Ovary (tissue), 9 donors: ENCODE results near the gene RHOA. TPM values are rescaled to one million over a fixed set of nuclear protein-coding genes. Genes with fewer than 3 reads are reported as not detected.

Experiments used
- DNase-seq, 5 donors: peaks; one replicate each; pipeline ENCODE4 v3.0.0-alpha.2; 2019 to 2020
- H3K27ac ChIP-seq, 2 donors: fragments of 200-600 bp; one replicate each; pipeline versions ENCODE4 v1.5.1 to v1.8.0; 2019 to 2022
- H3K27me3 ChIP-seq: fragments of 200-600 bp; one replicate; pipeline ENCODE4 v1.8.0; 2022
- H3K36me3 ChIP-seq: fragments of 200-600 bp; sonication (generic); one replicate; pipeline ENCODE4 v1.5.1; 2019
- H3K4me1 ChIP-seq: one replicate; pipeline ENCODE4 v1.8.1; 2013; ENCODE audit warnings: mild to moderate bottlenecking, moderate library complexity; ENCODE audit not compliant: insufficient read depth
- H3K4me3 ChIP-seq: fragments of 200-600 bp; sonication (generic); one replicate; pipeline ENCODE4 v1.5.1; 2017
- H3K9me3 ChIP-seq, 2 donors: fragments of 200-600 bp in 1 of 2; sonication (generic) in 1 of 2; one replicate each; pipeline versions ENCODE4 v1.5.1 to v1.8.1; 2013 to 2019; ENCODE audit warnings: mild to moderate bottlenecking in 1 of 2, moderate library complexity in 1 of 2
- EP300 ChIP-seq: sonication (generic); formaldehyde crosslinking; IDR thresholded peaks from one replicate; pipeline ENCODE4 v1.6.1; 2017; ENCODE audit warnings: antibody characterized with exemption
- POLR2A ChIP-seq: fragments of 450-650 bp; IDR thresholded peaks from one replicate; pipeline ENCODE4 v1.6.1; 2017; ENCODE audit warnings: antibody characterized with exemption, mild to moderate bottlenecking, moderate library complexity
- WGBS, 3 donors: extraction: QIAGEN DNeasy Blood & Tissue Kit in 1 of 3; methylation state at CpG; one replicate each; pipeline versions ENCODE4 v1.1.5 to v1.1.7; 2013 to 2017; 5-methylcytosine and 5-hydroxymethylcytosine counted together
- intact Hi-C, 4 donors: fragments of 100-400 bp; cut with DNase I; formaldehyde crosslinking; loops; one replicate each; pipeline versions ENCODE4 v1.11.0 to v1.15.1; 2022 to 2023
- polyA plus RNA-seq, 2 donors: library from polyadenylated mRNA; stranded (reverse); fragments of 200-250 nt in 1 of 2; fragments of 350-450 nt in 1 of 2; fragmentation: Illumina TruSeq in 1 of 2; extraction: RNeasy Lipid Tissue Mini Kit (QIAGEN cat#74804) in 1 of 2; gene quantifications; one replicate each; pipeline ENCODE4 v1.2.3, GENCODE V29; 2013 to 2014
- total RNA-seq, 7 donors: library from RNA; depleted of rRNA in 2 of 7; stranded (reverse); fragments of >200 nt in 2 of 7; fragmentation: NEBNext Ultra II Directional in 3 of 7; extraction: Animal tissue kit (Norgen Biotek cat#: 25700) in 3 of 7; gene quantifications; one replicate each; pipeline versions ENCODE4 v1.1.0 to v1.2.4, GENCODE V29; 2016 to 2023
- TF ChIP-seq, protein P1 (sequence below), 3 donors: fragments of 450-650 bp in 2 of 3; fragments of 200-600 bp in 1 of 3; IDR thresholded peaks; one replicate each; pipeline versions ENCODE4 v1.5.1 to v1.8.0; 2016 to 2022; ENCODE audit warnings: antibody characterized with exemption in 3 of 3, mild to moderate bottlenecking in 1 of 3
- donor health status: DM: no; HTN: no; CAD: no; lungs with moderate emphysema.
- donor health status: DM: no; HTN: no; CAD: no.
- donor health status: Bipolar disorder and iron deficiency.
- donor health status: DM: yes; HTN: yes; CAD: no.
- donor health status: DM: no; HTN: no; CAD: no.
- donor health status: DM: yes; HTN: yes; CAD: no.

The RHOA gene
- total and polyA plus RNA-seq, 9 donors: 293 to 878 (median 439) TPM

- H3K9me3 ChIP-seq: no peaks in the 10 kb centered on the region
- WGBS, 3 donors: 79 to 88% (median 87%) methylated on average over 1 of the region's 1 CpG
- intact Hi-C loops: no loop called here
- no peaks in the 10 kb centered on the region for H3K27me3 ChIP-seq
- H3K27ac ChIP-seq: no peak overlapping the region
- peaks cover 7% of the 10 kb centered on the region for H3K4me1 ChIP-seq
- no peak overlapping the region for H3K4me3 ChIP-seq
- H3K36me3 ChIP-seq: no peaks in the 10 kb centered on the region
- DNase-seq: no peak
- TF ChIP-seq POLR2A: no peak
- no peak for TF ChIP-seq EP300
- TF ChIP-seq, protein P1, sequence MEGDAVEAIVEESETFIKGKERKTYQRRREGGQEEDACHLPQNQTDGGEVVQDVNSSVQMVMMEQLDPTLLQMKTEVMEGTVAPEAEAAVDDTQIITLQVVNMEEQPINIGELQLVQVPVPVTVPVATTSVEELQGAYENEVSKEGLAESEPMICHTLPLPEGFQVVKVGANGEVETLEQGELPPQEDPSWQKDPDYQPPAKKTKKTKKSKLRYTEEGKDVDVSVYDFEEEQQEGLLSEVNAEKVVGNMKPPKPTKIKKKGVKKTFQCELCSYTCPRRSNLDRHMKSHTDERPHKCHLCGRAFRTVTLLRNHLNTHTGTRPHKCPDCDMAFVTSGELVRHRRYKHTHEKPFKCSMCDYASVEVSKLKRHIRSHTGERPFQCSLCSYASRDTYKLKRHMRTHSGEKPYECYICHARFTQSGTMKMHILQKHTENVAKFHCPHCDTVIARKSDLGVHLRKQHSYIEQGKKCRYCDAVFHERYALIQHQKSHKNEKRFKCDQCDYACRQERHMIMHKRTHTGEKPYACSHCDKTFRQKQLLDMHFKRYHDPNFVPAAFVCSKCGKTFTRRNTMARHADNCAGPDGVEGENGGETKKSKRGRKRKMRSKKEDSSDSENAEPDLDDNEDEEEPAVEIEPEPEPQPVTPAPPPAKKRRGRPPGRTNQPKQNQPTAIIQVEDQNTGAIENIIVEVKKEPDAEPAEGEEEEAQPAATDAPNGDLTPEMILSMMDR (IDR thresholded peaks at IDR 0.05): no peak
Measured at GRCh38 chr3:49385617-49386016, 26.2 kb downstream of the RHOA start.

DNA sequence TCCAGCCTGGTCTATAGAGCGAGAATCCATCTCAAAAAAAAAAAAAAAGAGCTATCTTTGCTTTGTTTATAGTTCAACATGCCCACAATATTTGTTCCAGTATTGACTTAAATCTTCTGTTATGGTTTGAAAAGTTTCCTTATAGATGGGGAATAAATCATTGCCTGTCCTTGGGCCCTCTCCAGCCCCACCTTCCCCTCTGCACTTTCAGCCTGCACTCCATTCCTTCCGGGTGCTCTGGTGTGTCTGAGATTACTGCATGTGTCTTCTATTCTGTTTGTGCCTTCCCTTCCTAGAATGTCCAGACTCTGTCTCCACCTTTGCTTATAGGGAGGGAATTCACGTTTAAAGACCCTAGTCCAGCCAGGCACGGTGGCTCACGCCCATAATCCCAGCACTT, 28.4 kb downstream of the RHOA start:
- H3K4me1 ChIP-seq: peaks cover 10% of the 10 kb centered on the region
- no peaks in the 10 kb centered on the region for H3K36me3 ChIP-seq
- no peak for DNase-seq
- no peak overlapping the region for H3K4me3 ChIP-seq
- WGBS, 3 donors: 38 to 55% (median 45%) methylated on average over 5 of the region's 5 CpGs
- TF ChIP-seq EP300: no peak
- intact Hi-C loops: no loop called here
- H3K27me3 ChIP-seq: no peaks in the 10 kb centered on the region
- H3K27ac ChIP-seq: no peak overlapping the region
- H3K9me3 ChIP-seq: no peaks in the 10 kb centered on the region

GRCh38 chr3:49378249-49378895, 33.4 kb downstream of the RHOA start:
- H3K4me1 ChIP-seq: peaks cover 6% of the 10 kb centered on the region
- no peaks in the 10 kb centered on the region for H3K27me3 ChIP-seq
- peak; percentile 29 to 65 (median 43) for DNase-seq
- TF ChIP-seq EP300 (no peak), POLR2A (no peak)
- TF ChIP-seq, protein P1 (IDR thresholded peaks at IDR 0.05): no peak
- H3K36me3 ChIP-seq: no peaks in the 10 kb centered on the region
- intact Hi-C loops: no loop called here
- no peaks in the 10 kb centered on the region for H3K9me3 ChIP-seq
- H3K27ac ChIP-seq: no peak overlapping the region
- 31 to 40% (median 35%) methylated on average over 11 of the region's 11 CpGs for WGBS, 3 donors
- H3K4me3 ChIP-seq: no peak overlapping the region

DNA sequence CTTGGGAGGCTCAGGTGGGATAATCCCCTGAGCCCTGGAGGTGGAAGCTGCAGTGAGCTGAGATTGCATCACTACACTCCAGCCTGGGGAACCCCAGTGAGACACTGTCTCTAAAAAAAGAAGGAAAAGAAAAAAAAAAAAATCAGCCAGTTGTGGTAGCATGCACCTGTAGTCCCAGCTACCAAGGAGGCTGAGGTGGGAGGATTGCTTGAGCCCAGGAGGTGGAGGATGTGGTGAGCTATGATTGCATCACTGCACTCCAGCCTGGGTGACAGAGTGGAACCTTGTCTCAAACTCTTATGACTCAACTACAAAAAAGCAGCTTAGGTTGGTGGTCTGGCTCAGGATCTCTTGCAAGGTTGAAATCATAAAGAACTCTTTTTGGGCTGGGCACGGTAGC, 34.3 kb downstream of the RHOA start:
- DNase-seq: no peak
- no peak overlapping the region for H3K27ac ChIP-seq
- TF ChIP-seq EP300: no peak
- no peak for TF ChIP-seq POLR2A
- TF ChIP-seq, protein P1 (IDR thresholded peaks at IDR 0.05): no peak
- H3K27me3 ChIP-seq: no peaks in the 10 kb centered on the region
- no peaks in the 10 kb centered on the region for H3K36me3 ChIP-seq
- 80 to 94% (median 90%) methylated on average over 1 of the region's 1 CpG for WGBS, 3 donors
- H3K4me3 ChIP-seq: no peak overlapping the region
- intact Hi-C loops: no loop called here
- peaks cover 6% of the 10 kb centered on the region for H3K4me1 ChIP-seq
- no peaks in the 10 kb centered on the region for H3K9me3 ChIP-seq

- no peaks in the 10 kb centered on the region for H3K4me1 ChIP-seq
- H3K27me3 ChIP-seq: no peaks in the 10 kb centered on the region
- H3K36me3 ChIP-seq: no peaks in the 10 kb centered on the region
- DNase-seq: no peak
- intact Hi-C loops: no loop called here
- no peak overlapping the region for H3K27ac ChIP-seq
- H3K4me3 ChIP-seq: no peak overlapping the region
- H3K9me3 ChIP-seq: no peaks in the 10 kb centered on the region
- no peak for TF ChIP-seq POLR2A
- no peak for TF ChIP-seq EP300
- TF ChIP-seq, protein P1 (IDR thresholded peaks at IDR 0.05): no peak
Measured at GRCh38 chr3:49371946-49372345, 39.8 kb downstream of the RHOA start.
